PFSK-1 (cell line): ENCODE measurements around the gene TMEM190.

Experiments
- POLR2AphosphoS5 ChIP-seq: IDR thresholded peaks from 2 replicates; pipeline ENCODE4 v1.6.1; 2012; ENCODE audit warnings: low read depth, mild to moderate bottlenecking, control low read depth, low read length, moderate library complexity
- TAF1 ChIP-seq: IDR thresholded peaks from 2 replicates; pipeline ENCODE4 v1.6.1; 2012; ENCODE audit warnings: low read length, control low read depth, borderline replicate concordance; ENCODE audit not compliant: insufficient read depth
- TF ChIP-seq, protein P1 (sequence below), 2 experiments: IDR thresholded peaks; 2 replicates each; pipeline versions ENCODE4 v1.6.1 to v1.8.0; 2011 to 2012; ENCODE audit warnings: low read depth in 2 of 2, low read length in 2 of 2, control low read depth in 1 of 2, inconsistent platforms in 1 of 2, mild to moderate bottlenecking in 1 of 2, moderate library complexity in 1 of 2; ENCODE audit not compliant: insufficient read depth in 1 of 2

DNA sequence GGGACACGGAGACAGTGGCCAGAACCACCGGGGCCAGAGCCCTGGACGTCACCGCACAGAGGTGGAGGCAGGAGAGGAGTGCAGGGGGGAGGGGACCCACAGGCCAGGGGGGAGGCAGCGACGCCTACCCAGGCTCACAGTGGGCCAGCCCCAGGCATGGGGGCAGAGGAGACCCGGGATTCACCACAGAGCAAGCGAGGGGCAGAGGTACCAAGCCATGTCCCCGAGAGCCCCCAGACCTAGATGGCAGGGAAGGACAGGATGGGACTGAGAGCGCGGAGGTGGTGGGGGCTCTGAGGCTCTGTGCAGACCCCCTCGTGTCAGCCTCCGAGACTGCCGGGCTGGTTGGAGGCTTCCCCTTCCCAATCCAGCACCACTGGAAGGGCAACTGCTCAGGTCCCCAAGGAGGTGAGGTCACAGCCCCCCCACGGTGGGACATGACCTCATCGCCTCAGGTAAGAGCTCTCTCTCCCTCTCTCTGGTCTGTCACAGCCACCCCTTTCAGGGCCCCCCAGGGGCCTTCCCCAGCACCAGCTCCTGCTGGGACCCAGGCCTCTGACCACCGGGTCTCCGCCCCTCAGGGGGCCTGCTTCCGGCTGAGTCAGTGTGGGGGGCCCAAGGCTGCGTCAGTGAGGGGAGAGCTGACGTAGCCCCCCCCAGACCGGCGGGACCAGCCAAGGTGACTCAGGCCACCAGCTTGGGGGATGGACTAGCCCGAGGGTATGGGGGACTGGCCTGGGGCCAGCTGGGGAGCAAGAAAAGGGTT is 4.1 kb upstream of the TMEM190 start:
- no peak for TF ChIP-seq POLR2AphosphoS5
- TF ChIP-seq, protein P1, sequence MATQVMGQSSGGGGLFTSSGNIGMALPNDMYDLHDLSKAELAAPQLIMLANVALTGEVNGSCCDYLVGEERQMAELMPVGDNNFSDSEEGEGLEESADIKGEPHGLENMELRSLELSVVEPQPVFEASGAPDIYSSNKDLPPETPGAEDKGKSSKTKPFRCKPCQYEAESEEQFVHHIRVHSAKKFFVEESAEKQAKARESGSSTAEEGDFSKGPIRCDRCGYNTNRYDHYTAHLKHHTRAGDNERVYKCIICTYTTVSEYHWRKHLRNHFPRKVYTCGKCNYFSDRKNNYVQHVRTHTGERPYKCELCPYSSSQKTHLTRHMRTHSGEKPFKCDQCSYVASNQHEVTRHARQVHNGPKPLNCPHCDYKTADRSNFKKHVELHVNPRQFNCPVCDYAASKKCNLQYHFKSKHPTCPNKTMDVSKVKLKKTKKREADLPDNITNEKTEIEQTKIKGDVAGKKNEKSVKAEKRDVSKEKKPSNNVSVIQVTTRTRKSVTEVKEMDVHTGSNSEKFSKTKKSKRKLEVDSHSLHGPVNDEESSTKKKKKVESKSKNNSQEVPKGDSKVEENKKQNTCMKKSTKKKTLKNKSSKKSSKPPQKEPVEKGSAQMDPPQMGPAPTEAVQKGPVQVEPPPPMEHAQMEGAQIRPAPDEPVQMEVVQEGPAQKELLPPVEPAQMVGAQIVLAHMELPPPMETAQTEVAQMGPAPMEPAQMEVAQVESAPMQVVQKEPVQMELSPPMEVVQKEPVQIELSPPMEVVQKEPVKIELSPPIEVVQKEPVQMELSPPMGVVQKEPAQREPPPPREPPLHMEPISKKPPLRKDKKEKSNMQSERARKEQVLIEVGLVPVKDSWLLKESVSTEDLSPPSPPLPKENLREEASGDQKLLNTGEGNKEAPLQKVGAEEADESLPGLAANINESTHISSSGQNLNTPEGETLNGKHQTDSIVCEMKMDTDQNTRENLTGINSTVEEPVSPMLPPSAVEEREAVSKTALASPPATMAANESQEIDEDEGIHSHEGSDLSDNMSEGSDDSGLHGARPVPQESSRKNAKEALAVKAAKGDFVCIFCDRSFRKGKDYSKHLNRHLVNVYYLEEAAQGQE (IDR thresholded peaks at IDR 0.05; ENCODE audit: insufficient read depth in 1 of 2, low read depth in 2 of 2, low read length in 2 of 2): no peak
- no peak for TF ChIP-seq TAF1
